AG10803 (cell line): ENCODE results near the gene DHRS9.
"Not testable (repeated sequence)": the region's sequence is repeated elsewhere in the genome, so short reads cannot be mapped to it uniquely, and the experiment has no call there.

ENCODE experiments used
- DNase-seq: peaks from one replicate; pipeline ENCODE4 v3.0.0; 2010; ENCODE audit warnings: low read depth
- H3K4me3 ChIP-seq: 2 replicates; pipeline ENCODE4 v1.5.1; 2011; ENCODE audit warnings: mild to moderate bottlenecking, low read length, control low read depth
- CTCF ChIP-seq: conservative IDR thresholded peaks from 2 replicates; pipeline ENCODE4 v1.5.1; 2011; ENCODE audit warnings: mild to moderate bottlenecking, low read length, control low read depth, inconsistent platforms

DHRS9 gene

DNA sequence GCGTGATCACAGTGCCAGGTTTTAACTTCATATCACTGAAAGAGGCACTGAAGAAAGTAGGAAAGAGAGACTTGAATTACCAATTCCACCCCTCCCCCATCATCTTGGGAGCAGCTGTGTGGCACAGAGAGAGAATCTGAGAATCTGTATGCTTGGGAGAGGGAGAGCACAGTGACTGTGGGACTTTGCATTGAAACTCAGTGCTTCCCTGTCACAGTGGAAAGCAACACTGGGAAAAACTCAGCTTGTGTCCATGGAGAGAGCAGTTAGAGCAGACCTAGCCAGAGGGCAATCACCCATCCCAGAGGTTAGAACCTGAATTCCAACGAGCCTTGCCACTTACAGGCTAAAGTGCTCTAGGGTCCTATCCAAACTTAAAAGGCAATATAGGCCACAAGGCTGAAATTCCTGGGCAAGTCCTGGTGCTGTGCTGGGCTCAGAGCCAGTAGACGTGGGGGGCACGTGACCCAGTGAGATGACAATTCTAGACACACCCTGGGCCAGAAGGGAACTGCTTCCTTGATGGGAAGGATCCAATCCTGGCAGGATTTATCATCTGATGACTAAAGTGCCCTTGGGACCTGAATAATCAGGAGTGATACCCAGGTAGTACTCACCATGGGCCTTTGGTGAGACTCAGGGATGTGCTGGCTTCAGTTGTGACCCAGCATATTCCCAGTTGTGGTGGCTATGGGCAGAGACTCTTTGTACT lies 22.8 kb upstream of the DHRS9 start:
- TF ChIP-seq CTCF, result no peak
- no peak for DNase-seq
- H3K4me3 ChIP-seq, result no peak overlapping the region

GRCh38 chr2:169047256-169048250 lies 21.8 kb upstream of the DHRS9 start:
- no peak for TF ChIP-seq CTCF
- no peak for DNase-seq

DNA sequence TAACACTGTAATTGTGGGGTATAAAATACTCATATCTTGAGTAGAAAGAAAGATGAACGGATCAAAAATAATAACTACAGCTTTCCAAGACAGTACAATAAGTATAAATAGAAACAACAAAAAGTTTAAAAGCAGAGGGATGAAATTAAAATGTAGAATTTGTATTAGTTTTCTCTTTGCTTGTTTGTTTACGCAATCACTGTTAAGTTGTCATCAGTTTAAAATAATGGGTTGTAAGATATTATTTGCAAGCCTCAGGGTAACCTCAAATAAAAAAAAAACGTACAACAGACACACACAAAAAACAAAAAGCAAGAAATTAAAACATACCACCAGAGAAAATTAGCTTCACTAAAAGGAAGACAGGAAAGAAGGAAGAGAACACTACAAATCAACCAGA lies 20.2 kb upstream of the DHRS9 start:
- DNase-seq, result no peak
- H3K4me3 ChIP-seq, result no peak overlapping the region
- no peak for TF ChIP-seq CTCF

More at GRCh38 chr2:169047256-169048250, 21.8 kb upstream of the DHRS9 start:
- no peak overlapping the region for H3K4me3 ChIP-seq

DNA sequence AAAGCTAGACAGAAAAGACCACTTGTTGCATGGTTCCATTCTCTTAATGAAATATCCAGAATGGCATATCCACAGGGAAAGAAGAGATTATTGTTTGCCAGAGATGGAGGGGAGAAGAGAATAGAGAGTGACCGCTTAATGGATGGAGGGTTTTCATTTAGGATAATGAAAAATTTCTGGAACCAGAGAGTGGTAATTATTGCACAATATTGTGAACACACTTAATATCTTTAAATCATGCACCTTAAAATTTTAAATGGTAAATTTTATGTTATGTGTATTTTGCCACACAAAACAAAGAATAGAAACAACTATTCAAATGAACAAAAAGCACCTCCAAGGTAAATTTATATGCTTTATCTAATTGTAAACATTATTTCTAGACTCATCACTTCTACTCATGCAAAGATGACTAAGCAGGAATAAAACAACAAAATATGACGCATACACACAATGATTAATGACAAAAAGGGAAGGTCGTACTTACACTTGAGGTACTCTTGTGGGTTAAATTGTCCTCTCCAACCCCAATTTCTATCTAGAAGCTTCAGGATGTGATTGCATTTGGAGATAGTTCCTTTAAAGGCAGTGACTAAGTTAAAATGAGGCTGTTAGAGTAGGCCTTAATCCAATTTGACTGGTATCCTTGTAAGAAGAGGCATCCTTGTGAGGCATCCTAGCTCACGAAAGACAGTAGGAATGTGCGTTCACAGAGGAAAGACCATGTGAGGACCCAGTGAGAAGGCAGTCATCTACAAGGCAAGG lies 18.7 kb upstream of the DHRS9 start:
- no peak for DNase-seq
- no peak for TF ChIP-seq CTCF
- no peak overlapping the region for H3K4me3 ChIP-seq

DNA sequence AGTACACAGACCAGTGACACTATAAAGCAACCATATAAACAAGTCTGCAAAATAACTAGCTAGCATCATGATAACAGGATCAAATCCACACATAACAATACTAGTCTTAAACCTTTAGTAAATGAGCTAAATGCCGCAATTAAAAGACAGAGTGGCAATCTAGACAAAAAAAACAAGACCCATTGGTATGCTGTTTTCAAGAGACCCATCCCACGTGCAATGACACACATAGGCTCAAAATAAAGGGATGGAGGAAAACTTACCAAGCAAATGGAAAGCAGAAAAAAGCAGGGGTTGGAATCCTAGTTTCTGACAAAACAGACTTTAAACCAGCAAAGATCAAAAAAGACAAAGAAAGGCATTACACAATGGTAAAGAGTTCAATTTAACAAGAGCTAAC lies 14.8 kb upstream of the DHRS9 start:
- not testable (repeated sequence) for H3K4me3 ChIP-seq, DNase-seq

- not testable (repeated sequence) for H3K4me3 ChIP-seq, DNase-seq
Measured at GRCh38 chr2:169064199-169064598, 5.2 kb upstream of the DHRS9 start.

- DNase-seq, result no peak
- TF ChIP-seq CTCF, result no peak
- no peak overlapping the region for H3K4me3 ChIP-seq
Measured at GRCh38 chr2:169065422-169065821, 3.9 kb upstream of the DHRS9 start.
